ENCODE measurements around the gene CPD. TPM values are rescaled to one million over a fixed set of nuclear protein-coding genes. Genes with fewer than 3 reads are reported as not detected.

The CPD gene
- total RNA-seq, 4 donors from 2014 or later, result 20.8 to 32.4 (median 28.0) TPM

DNA sequence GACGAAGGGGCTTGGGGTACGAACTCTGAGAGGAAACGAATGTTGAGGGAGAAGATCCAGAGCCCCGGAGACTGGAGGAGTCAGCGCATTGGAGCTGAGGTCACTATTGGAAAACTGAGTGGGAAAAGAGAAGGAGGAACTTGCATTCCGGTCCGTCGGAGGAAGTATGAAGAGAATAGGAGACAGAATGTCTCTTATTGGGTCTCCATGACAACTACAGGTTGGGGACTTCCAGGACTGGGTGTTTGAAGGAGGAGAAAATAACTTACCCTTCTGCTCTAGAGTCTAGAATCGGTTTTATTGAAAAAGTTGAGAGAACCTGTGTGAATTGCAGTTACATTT, 99.0 kb downstream of the CPD start:
- Histone ChIP-seq H3K9me3 (no peaks in the 10 kb centered on the region), H3K36me3 (peaks cover 2 to 32% of the 10 kb centered on the region in 2 donors), H3K27ac (peak overlapping the region; percentile 89 to 97 (median 94)), H3K4me1 (peaks cover 23 to 24% of the 10 kb centered on the region in 2 donors), H3K4me3 (peak overlapping the region; percentile 74 to 99 (median 88)), H3K27me3 (no peaks in the 10 kb centered on the region)
- intact Hi-C loops (cut with DNase I; ENCODE audit: low total_unique reads) (loop anchor here (2.0 to 10.0 kb wide), 4 partner anchors 99 to 1665 kb away; partner anchors contain the start of genes ATAD5, CPD and RHOT1), in situ Hi-C loops (cut with MboI; ENCODE audit: low sequenced_read_pairs in 4 of 4) (no loop called here)
- DNase-seq, result no peak
- no peak for TF ChIP-seq POLR2A (IDR thresholded peaks at IDR 0.05)
- TF ChIP-seq CTCF (IDR thresholded peaks at IDR 0.05 in 4 of 5, conservative IDR thresholded peaks at IDR 0.05 in 1 of 5), result no peak
- peak in 1 of 2 donors; percentile 13 for ATAC-seq

- Histone ChIP-seq H3K4me3 (no peak overlapping the region), H3K9me3 (no peaks in the 10 kb centered on the region), H3K27ac (no peak overlapping the region), H3K4me1 (peaks cover 17 to 19% of the 10 kb centered on the region in 2 donors), H3K27me3 (no peaks in the 10 kb centered on the region), H3K36me3 (peaks cover 4 to 80% of the 10 kb centered on the region in 2 donors)
- TF ChIP-seq POLR2A (IDR thresholded peaks at IDR 0.05) (no peak), CTCF (IDR thresholded peaks at IDR 0.05 in 4 of 5, conservative IDR thresholded peaks at IDR 0.05 in 1 of 5) (no peak)
- ATAC-seq (no peak), DNase-seq (no peak)
- intact Hi-C loops (cut with DNase I; ENCODE audit: low total_unique reads) (no loop called here), in situ Hi-C loops (cut with MboI; ENCODE audit: low sequenced_read_pairs in 4 of 4) (no loop called here)
Observed at GRCh38 chr17:30482555-30482954, 103.8 kb downstream of the CPD start.

DNA sequence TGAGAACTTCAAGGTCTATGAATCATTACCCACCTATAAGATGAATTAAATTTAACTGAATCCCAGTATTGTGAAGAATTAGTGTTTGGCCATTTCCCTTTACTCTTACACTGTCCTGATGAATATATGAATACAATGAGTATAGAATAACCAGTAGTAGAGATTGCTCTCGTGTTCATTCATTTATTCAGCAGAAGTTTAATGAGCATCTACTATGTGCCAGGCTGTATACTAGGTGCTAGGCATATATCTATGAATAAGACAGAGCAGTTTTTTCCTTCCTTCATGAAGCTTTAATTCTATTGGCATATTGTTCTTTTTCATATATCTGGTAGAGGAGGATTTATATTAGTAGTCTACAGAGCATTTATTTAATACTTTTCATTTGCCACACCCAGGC, 104.4 kb downstream of the CPD start:
- ATAC-seq (no peak), DNase-seq (no peak)
- Histone ChIP-seq H3K27ac (no peak overlapping the region), H3K27me3 (no peaks in the 10 kb centered on the region), H3K4me1 (peaks cover 15% of the 10 kb centered on the region in 2 donors), H3K4me3 (no peak overlapping the region), H3K9me3 (no peaks in the 10 kb centered on the region), H3K36me3 (peaks cover 4 to 86% of the 10 kb centered on the region in 2 donors)
- in situ Hi-C loops (cut with MboI; ENCODE audit: low sequenced_read_pairs in 4 of 4), result no loop called here
- intact Hi-C loops (cut with DNase I; ENCODE audit: low total_unique reads), result no loop called here
- TF ChIP-seq CTCF (IDR thresholded peaks at IDR 0.05 in 4 of 5, conservative IDR thresholded peaks at IDR 0.05 in 1 of 5), result no peak
- TF ChIP-seq POLR2A (IDR thresholded peaks at IDR 0.05), result no peak

GRCh38 chr17:30493780-30494179, 115.1 kb downstream of the CPD start:
- Histone ChIP-seq H3K27me3 (no peaks in the 10 kb centered on the region), H3K4me1 (no peaks in the 10 kb centered on the region), H3K9me3 (no peaks in the 10 kb centered on the region), H3K27ac (no peak overlapping the region), H3K36me3 (peaks cover 7 to 91% of the 10 kb centered on the region in 2 donors), H3K4me3 (no peak overlapping the region)
- in situ Hi-C loops (cut with MboI; ENCODE audit: low sequenced_read_pairs in 4 of 4), result no loop called here
- TF ChIP-seq POLR2A (IDR thresholded peaks at IDR 0.05), result no peak
- no peak for TF ChIP-seq CTCF (IDR thresholded peaks at IDR 0.05 in 4 of 5, conservative IDR thresholded peaks at IDR 0.05 in 1 of 5)
- DNase-seq (no peak), ATAC-seq (no peak)
- intact Hi-C loops (cut with DNase I; ENCODE audit: low total_unique reads), result no loop called here

- Histone ChIP-seq H3K27ac (no peak overlapping the region), H3K9me3 (no peaks in the 10 kb centered on the region), H3K36me3 (peaks cover 9 to 74% of the 10 kb centered on the region in 2 donors), H3K4me3 (no peak overlapping the region), H3K4me1 (no peaks in the 10 kb centered on the region), H3K27me3 (no peaks in the 10 kb centered on the region)
- intact Hi-C loops (cut with DNase I; ENCODE audit: low total_unique reads), result no loop called here
- in situ Hi-C loops (cut with MboI; ENCODE audit: low sequenced_read_pairs in 4 of 4), result no loop called here
- TF ChIP-seq CTCF (IDR thresholded peaks at IDR 0.05 in 4 of 5, conservative IDR thresholded peaks at IDR 0.05 in 1 of 5), result no peak
- TF ChIP-seq POLR2A (IDR thresholded peaks at IDR 0.05), result no peak
- ATAC-seq (no peak), DNase-seq (no peak)
Observed at GRCh38 chr17:30495586-30495985, 116.9 kb downstream of the CPD start.

Data from gastrocnemius medialis (tissue), 4 donors.